HCT116 (cell line): ENCODE measurements around the gene TUBGCP5. TPM values are rescaled to one million over a fixed set of nuclear protein-coding genes. Genes with fewer than 3 reads are reported as not detected.

ENCODE experiments used
- ATAC-seq: fragments of 200-7000 bp; cut with Tn5 transposase; 2 replicates; pipeline ENCODE4 v1.9.1; 2020; ENCODE audit warnings: mild to moderate bottlenecking, moderate library complexity
- BruUV-seq: library from RNA; stranded (reverse); fragments of 400-500 nt; replicated peaks from 2 replicates; lab custom pipeline; 2021; lab: Mats Ljungman, UMichigan
- CTCF ChIA-PET: fragments of 300-600 bp; sonication (Branson Sonifier 250); formaldehyde crosslinking; loops from one replicate; lab custom pipeline; 2021; ENCODE audit warnings: antibody characterized with exemption; lab: Charles Lee
- POLR2A ChIA-PET: fragments of 300-600, 350-600 bp; sonication (Branson Sonifier 250); formaldehyde crosslinking; loops from one replicate; lab custom pipeline; 2021; ENCODE audit warnings: antibody characterized with exemption; lab: Charles Lee
- RAD21 ChIA-PET, 2 experiments: fragments of 300-600 bp; sonication (Branson Sonifier 250); formaldehyde crosslinking; loops; one replicate each; lab custom pipeline; 2023; ENCODE audit warnings: low total read pairs in 2 of 2; ENCODE audit not compliant: uncharacterized antibody in 2 of 2, unreplicated experiment in 2 of 2, low non-redundant PET in 1 of 2; lab: Charles Lee
- DNase-seq: peaks from one replicate; pipeline ENCODE4 v3.0.0-alpha.2; 2010; ENCODE audit warnings: low read depth, low spot score
- H2AFZ ChIP-seq: fragments of 200-600 bp; shearing (Covaris generic), sonication (generic); 2 replicates; pipeline ENCODE4 v1.6.1; 2017; ENCODE audit warnings: low read depth, mixed run types, mixed read lengths, antibody characterized with exemption, low read length; ENCODE audit not compliant: poor library complexity, severe bottlenecking
- H3K27ac ChIP-seq: 2 replicates; pipeline ENCODE4 v1.5.1; 2012; ENCODE audit warnings: low read depth, low read length
- H3K27me3 ChIP-seq: fragments of 200-600 bp; sonication (generic); 2 replicates; pipeline ENCODE4 v1.6.1; 2016; ENCODE audit warnings: mixed run types, low read length, mixed read lengths; ENCODE audit not compliant: insufficient read depth
- H3K36me3 ChIP-seq, 2 experiments: fragments of 200-500 bp in 1 of 2; fragments of 200-600 bp in 1 of 2; sonication (Bioruptor generic) in 1 of 2; sonication (generic) in 1 of 2; 2 replicates each; pipeline versions ENCODE4 v1.5.1 to v1.6.1; 2014 to 2016; ENCODE audit warnings: low read length in 2 of 2, inconsistent platforms in 1 of 2, mixed read lengths in 1 of 2, mixed run types in 1 of 2; ENCODE audit not compliant: insufficient read depth in 2 of 2, control insufficient read depth in 1 of 2
- H3K4me1 ChIP-seq, 2 experiments: fragments of 200-600 bp in 1 of 2; sonication (generic) in 1 of 2; 2 replicates each; pipeline versions ENCODE4 v1.5.1 to v1.6.1; 2012 to 2017; ENCODE audit warnings: low read length in 2 of 2, inconsistent platforms in 1 of 2, mild to moderate bottlenecking in 1 of 2, mixed read lengths in 1 of 2, mixed run types in 1 of 2, moderate library complexity in 1 of 2; ENCODE audit not compliant: insufficient read depth in 2 of 2, control insufficient read depth in 1 of 2
- H3K4me2 ChIP-seq: fragments of 200-600 bp; sonication (generic); 2 replicates; pipeline ENCODE4 v1.6.1; 2017; ENCODE audit warnings: mixed run types, low read length, mixed read lengths
- H3K4me3 ChIP-seq, 2 experiments: fragments of 200-600 bp in 1 of 2; sonication (generic) in 1 of 2; replicated peaks in 1 of 2; 2 replicates each; pipeline ENCODE4 v1.5.1; 2011 to 2016; ENCODE audit warnings: low read length in 2 of 2, control low read depth in 1 of 2, low read depth in 1 of 2, mild to moderate bottlenecking in 1 of 2, mixed read lengths in 1 of 2, mixed run types in 1 of 2
- H3K79me2 ChIP-seq: fragments of 200-600 bp; sonication (generic); 2 replicates; pipeline ENCODE4 v1.6.1; 2017; ENCODE audit warnings: mild to moderate bottlenecking, mixed run types, low read length, moderate library complexity, mixed read lengths; ENCODE audit not compliant: insufficient read depth
- H3K9ac ChIP-seq: fragments of 200-600 bp; sonication (generic); 2 replicates; pipeline ENCODE4 v1.6.1; 2016; ENCODE audit warnings: low read length, mixed read lengths
- H3K9me2 ChIP-seq: fragments of 200-600 bp; sonication (generic), shearing (Covaris generic); 2 replicates; pipeline ENCODE4 v1.6.1; 2017; ENCODE audit warnings: mixed run types, mild to moderate bottlenecking, moderate library complexity; ENCODE audit not compliant: insufficient read depth
- H3K9me3 ChIP-seq, 2 experiments: fragments of 200-500 bp in 1 of 2; fragments of 200-600 bp in 1 of 2; sonication (Bioruptor generic) in 1 of 2; sonication (generic) in 1 of 2; 2 replicates each; pipeline ENCODE4 v1.6.1; 2014 to 2017; ENCODE audit warnings: low read length in 2 of 2, mixed read lengths in 2 of 2, inconsistent platforms in 1 of 2, low read depth in 1 of 2, mild to moderate bottlenecking in 1 of 2, mixed run types in 1 of 2, moderate library complexity in 1 of 2; ENCODE audit not compliant: control insufficient read depth in 1 of 2, insufficient read depth in 1 of 2
- H4K20me1 ChIP-seq: fragments of 200-600 bp; sonication (generic), shearing (Covaris generic); 2 replicates; pipeline ENCODE4 v1.6.1; 2017; ENCODE audit warnings: mixed run types, mild to moderate bottlenecking, moderate library complexity; ENCODE audit not compliant: insufficient read depth
- ATF3 ChIP-seq: IDR thresholded peaks from 2 replicates; pipeline ENCODE4 v1.6.1; 2012
- CEBPB ChIP-seq: IDR thresholded peaks from 2 replicates; pipeline ENCODE4 v1.6.1; 2012; ENCODE audit warnings: low read depth
- EZH2 ChIP-seq: fragments of 200-600 bp; sonication (generic); IDR thresholded peaks from 2 replicates; pipeline ENCODE4 v1.6.1; 2017; ENCODE audit warnings: antibody characterized with exemption, mixed run types
- FOSL1 ChIP-seq: IDR thresholded peaks from 2 replicates; pipeline ENCODE4 v1.6.1; 2012; ENCODE audit warnings: low read depth
- MAX ChIP-seq: IDR thresholded peaks from 2 replicates; pipeline ENCODE4 v1.6.1; 2012
- POLR2A ChIP-seq: IDR thresholded peaks from 2 replicates; pipeline ENCODE4 v1.7.0; 2011; ENCODE audit warnings: borderline replicate concordance; ENCODE audit not compliant: insufficient read depth, insufficient read length; ENCODE audit errors: extremely low read depth
- RAD21 ChIP-seq: IDR thresholded peaks from 2 replicates; pipeline ENCODE4 v1.6.1; 2012; ENCODE audit warnings: low read depth, mild to moderate bottlenecking
- REST ChIP-seq: IDR thresholded peaks from 2 replicates; pipeline ENCODE4 v1.6.1; 2012; ENCODE audit warnings: low read depth
- SRF ChIP-seq: IDR thresholded peaks from 2 replicates; pipeline ENCODE4 v1.6.1; 2012; ENCODE audit warnings: low read depth
- TCF7L2 ChIP-seq: IDR thresholded peaks from 2 replicates; pipeline ENCODE4 v1.7.0; 2011; ENCODE audit warnings: borderline replicate concordance, inconsistent platforms; ENCODE audit not compliant: insufficient read depth, insufficient read length; ENCODE audit errors: extremely low read depth
- ZBTB33 ChIP-seq: IDR thresholded peaks from 2 replicates; pipeline ENCODE4 v1.6.1; 2011; ENCODE audit warnings: mild to moderate bottlenecking, low read length, moderate library complexity; ENCODE audit not compliant: insufficient replicate concordance; ENCODE audit errors: extremely low read depth
- ZNF274 ChIP-seq: fragments of 200-500 bp; sonication (Bioruptor generic); IDR thresholded peaks from 2 replicates; pipeline ENCODE4 v1.6.1; 2014; ENCODE audit warnings: mild to moderate bottlenecking, low read depth, low read length, inconsistent platforms
- intact Hi-C: fragments of 100-400 bp; cut with micrococcal nuclease; formaldehyde crosslinking; loops from 2 replicates; pipeline ENCODE4 v1.10.0; 2022
- total RNA-seq: library from RNA; stranded (reverse); gene quantifications from one replicate; pipeline ENCODE4 v1.2.1, GENCODE V29; 2021; ENCODE audit not compliant: unreplicated experiment

The TUBGCP5 gene
- total RNA-seq, 1 experiment from 2014 or later, result 17.9 TPM

GRCh38 chr15:22967084-22967770 lies 72.1 kb downstream of the TUBGCP5 start (continued):
- TF ChIP-seq MAX, result no peak
- no peak for TF ChIP-seq POLR2A
- TF ChIP-seq ZBTB33, result no peak
- no peak for TF ChIP-seq TCF7L2
- TF ChIP-seq FOSL1, result no peak
- no peak for TF ChIP-seq RAD21
- no peak for TF ChIP-seq CEBPB

- DNase-seq (no peak), ATAC-seq (no peak)
- Histone ChIP-seq H3K36me3 (peaks cover 0 to 5% of the 10 kb centered on the region in 2 experiments; a peak in 1 of 4 replicates), H3K9me3 (peaks cover 0 to 6% of the 10 kb centered on the region in 2 experiments; a peak in 2 of 4 replicates), H3K4me3 (no peak overlapping the region), H4K20me1 (peaks cover 3% of the 10 kb centered on the region; the same call in 1 of the 2 replicates), H3K9me2 (no peaks in the 10 kb centered on the region), H3K27ac (no peak overlapping the region), H3K79me2 (peaks cover 99% of the 10 kb centered on the region), H3K9ac (no peak overlapping the region), H3K27me3 (no peaks in the 10 kb centered on the region), H3K4me2 (no peak overlapping the region), H3K4me1 (peaks cover 0 to 12% of the 10 kb centered on the region in 2 experiments; a peak in 2 of 4 replicates), H2AFZ (no peak overlapping the region)
- TF ChIP-seq SRF (no peak), REST (no peak), RAD21 (no peak), ZNF274 (no peak), CEBPB (no peak), EZH2 (no peak), FOSL1 (no peak), ATF3 (no peak)
- CTCF ChIA-PET, result no interaction called here
- POLR2A ChIA-PET, result no interaction called here
- BruUV-seq, result no TSS peak
- intact Hi-C loops, result no loop called here
- RAD21 ChIA-PET, result no interaction called here
Measured at GRCh38 chr15:22966321-22967083, 72.9 kb downstream of the TUBGCP5 start.
